Neural progenitor cell (in vitro differentiated cells): ENCODE data around the gene DELE1. TPM values are rescaled to one million over a fixed set of nuclear protein-coding genes. Genes with fewer than 3 reads are reported as not detected.

Experiments
- DNase-seq: peaks from one replicate; pipeline ENCODE4 v3.0.0-alpha.2; 2016; ENCODE audit warnings: low spot score
- H2AFZ ChIP-seq: fragments of 200-600 bp; sonication (generic); replicated peaks from 2 replicates; pipeline ENCODE4 v1.6.1; 2016; ENCODE audit warnings: antibody characterized with exemption
- H3F3A ChIP-seq: fragments of 200-600 bp; sonication (generic); 2 replicates; pipeline ENCODE4 v1.6.1; 2016; ENCODE audit warnings: antibody characterized with exemption, low read depth
- H3K27ac ChIP-seq: fragments of 200-600 bp; sonication (generic); 2 replicates; pipeline ENCODE4 v1.5.1; 2016; ENCODE audit warnings: mild to moderate bottlenecking
- H3K27me3 ChIP-seq: fragments of 200-600 bp; sonication (generic); 2 replicates; pipeline ENCODE4 v1.6.1; 2016; ENCODE audit warnings: mild to moderate bottlenecking, moderate library complexity
- H3K36me3 ChIP-seq: fragments of 200-600 bp; sonication (generic); 2 replicates; pipeline ENCODE4 v1.5.1; 2016
- H3K4me1 ChIP-seq: fragments of 200-600 bp; sonication (generic); 2 replicates; pipeline ENCODE4 v1.6.1; 2016; ENCODE audit warnings: mixed run types
- H3K4me2 ChIP-seq: fragments of 200-600 bp; sonication (generic); 2 replicates; pipeline ENCODE4 v1.6.1; 2016
- H3K4me3 ChIP-seq: fragments of 200-600 bp; sonication (generic); 2 replicates; pipeline ENCODE4 v1.5.1; 2016
- H3K79me2 ChIP-seq: fragments of 200-600 bp; sonication (generic); 2 replicates; pipeline ENCODE4 v1.6.1; 2016; ENCODE audit warnings: low read depth
- H3K9ac ChIP-seq: fragments of 200-600 bp; sonication (generic); 2 replicates; pipeline ENCODE4 v1.6.1; 2016
- H3K9me3 ChIP-seq: fragments of 200-600 bp; sonication (generic); 2 replicates; pipeline ENCODE4 v1.5.1; 2016; ENCODE audit warnings: low read depth
- H4K20me1 ChIP-seq: fragments of 200-600 bp; sonication (generic); 2 replicates; pipeline ENCODE4 v1.6.1; 2016; ENCODE audit warnings: low read depth
- H3K27ac Mint-ChIP-seq: 3 replicates; pipeline ENCODE4 v1.8.0; 2021; ENCODE audit warnings: mixed read lengths
- H3K27me3 Mint-ChIP-seq: 2 replicates; pipeline ENCODE4 v1.8.0; 2022; ENCODE audit warnings: low read depth, mild to moderate bottlenecking, inconsistent platforms, moderate library complexity, mixed read lengths; ENCODE audit not compliant: insufficient read depth
- H3K36me3 Mint-ChIP-seq: 3 replicates; pipeline ENCODE4 v1.8.0; 2021; ENCODE audit warnings: mixed read lengths
- H3K4me1 Mint-ChIP-seq: 3 replicates; pipeline ENCODE4 v1.8.0; 2021; ENCODE audit warnings: mixed read lengths
- H3K4me3 Mint-ChIP-seq: 3 replicates; pipeline ENCODE4 v1.8.0; 2021; ENCODE audit warnings: mild to moderate bottlenecking, moderate library complexity, mixed read lengths
- H3K9me3 Mint-ChIP-seq: 3 replicates; pipeline ENCODE4 v1.8.0; 2020; ENCODE audit warnings: mixed read lengths
- CTCF ChIP-seq: fragments of 200-600 bp; sonication (generic); IDR thresholded peaks from 2 replicates; pipeline ENCODE4 v1.5.1; 2017; ENCODE audit warnings: antibody characterized with exemption, mild to moderate bottlenecking
- EZH2 ChIP-seq: fragments of 200-600 bp; sonication (generic); IDR thresholded peaks from 2 replicates; pipeline ENCODE4 v1.6.1; 2017; ENCODE audit warnings: antibody characterized with exemption, mild to moderate bottlenecking, moderate library complexity
- EZH2phosphoT487 ChIP-seq: fragments of 200-600 bp; sonication (generic); IDR thresholded peaks from 2 replicates; pipeline ENCODE4 v1.6.1; 2017; ENCODE audit warnings: antibody characterized with exemption
- total RNA-seq: library from RNA; depleted of rRNA; stranded (reverse); fragments of >200 nt; gene quantifications from 2 replicates; pipeline ENCODE4 v1.2.3, GENCODE V29; 2015; ENCODE audit warnings: low replicate concordance

The DELE1 gene
- total RNA-seq, 1 donor from 2014 or later = 47.7 TPM

- Histone ChIP-seq H2AFZ (no peak overlapping the region), H3K9ac (no peak overlapping the region), H3F3A (no peaks in the 10 kb centered on the region), H3K9me3 (no peaks in the 10 kb centered on the region), H3K27ac (no peak overlapping the region), H4K20me1 (no peaks in the 10 kb centered on the region), H3K79me2 (no peaks in the 10 kb centered on the region), H3K27me3 (no peaks in the 10 kb centered on the region), H3K4me3 (no peak overlapping the region), H3K4me1 (no peaks in the 10 kb centered on the region), H3K36me3 (peaks cover 10% of the 10 kb centered on the region), H3K4me2 (no peak overlapping the region)
- TF ChIP-seq CTCF (no peak), EZH2 (no peak), EZH2phosphoT487 (no peak)
- Mint-ChIP-seq H3K27me3 (no peaks in the 10 kb centered on the region), H3K27ac (no peak overlapping the region), H3K4me3 (no peak overlapping the region), H3K9me3 (no peaks in the 10 kb centered on the region), H3K4me1 (no peaks in the 10 kb centered on the region), H3K36me3 (peaks cover 24% of the 10 kb centered on the region)
- no peak for DNase-seq
Observed at GRCh38 chr5:141982626-141983025, 59.0 kb downstream of the DELE1 start.

- no peaks in the 10 kb centered on the region for H3K79me2 ChIP-seq
- Mint-ChIP-seq H3K36me3 (peaks cover 19% of the 10 kb centered on the region), H3K4me1 (no peaks in the 10 kb centered on the region), H3K27me3 (no peaks in the 10 kb centered on the region), H3K4me3 (no peak overlapping the region), H3K9me3 (no peaks in the 10 kb centered on the region), H3K27ac (no peak overlapping the region)
- TF ChIP-seq EZH2phosphoT487 (no peak), EZH2 (no peak), CTCF (no peak)
- H3F3A ChIP-seq = no peaks in the 10 kb centered on the region
- H3K9ac ChIP-seq = no peak overlapping the region
- no peaks in the 10 kb centered on the region for H3K27me3 ChIP-seq
- H2AFZ ChIP-seq = no peak overlapping the region
- DNase-seq = no peak
- no peaks in the 10 kb centered on the region for H3K4me1 ChIP-seq
- H3K36me3 ChIP-seq = peaks cover 10% of the 10 kb centered on the region
- no peak overlapping the region for H3K27ac ChIP-seq
- H3K4me3 ChIP-seq = no peak overlapping the region
- H3K4me2 ChIP-seq = no peak overlapping the region
- no peaks in the 10 kb centered on the region for H3K9me3 ChIP-seq
- H4K20me1 ChIP-seq = no peaks in the 10 kb centered on the region
Observed at GRCh38 chr5:141986072-141986471, 62.4 kb downstream of the DELE1 start.

- Mint-ChIP-seq H3K4me3 (no peak overlapping the region), H3K27me3 (no peaks in the 10 kb centered on the region), H3K4me1 (no peaks in the 10 kb centered on the region), H3K9me3 (no peaks in the 10 kb centered on the region), H3K36me3 (peaks cover 15% of the 10 kb centered on the region), H3K27ac (no peak overlapping the region)
- no peaks in the 10 kb centered on the region for H3K4me1 ChIP-seq
- no peaks in the 10 kb centered on the region for H3K79me2 ChIP-seq
- no peak overlapping the region for H2AFZ ChIP-seq
- no peak overlapping the region for H3K4me3 ChIP-seq
- no peak overlapping the region for H3K9ac ChIP-seq
- H3K27me3 ChIP-seq = no peaks in the 10 kb centered on the region
- peaks cover 5% of the 10 kb centered on the region for H3K36me3 ChIP-seq
- no peak for TF ChIP-seq CTCF
- TF ChIP-seq EZH2 = no peak
- no peak for TF ChIP-seq EZH2phosphoT487
- no peak overlapping the region for H3K4me2 ChIP-seq
- no peak overlapping the region for H3K27ac ChIP-seq
- no peak for DNase-seq
- H3K9me3 ChIP-seq = no peaks in the 10 kb centered on the region
- no peaks in the 10 kb centered on the region for H4K20me1 ChIP-seq
- H3F3A ChIP-seq = no peaks in the 10 kb centered on the region
Observed at GRCh38 chr5:141989720-141990119, 66.0 kb downstream of the DELE1 start.

Other genes with a start within 250 kb of the DELE1 start
- gene ARAP3, start 241.6 kb upstream of the DELE1 start, total RNA-seq = 7.6 and 17.0 TPM in 2 replicates
- gene PCDH1, start 45.5 kb upstream of the DELE1 start, total RNA-seq = 24.8 and 48.4 TPM in 2 replicates
- not detected in 2 replicates for gene PCDH12, start 34.3 kb downstream of the DELE1 start, total RNA-seq
- 21.0 and 41.2 TPM in 2 replicates for gene RNF14, start 45.2 kb downstream of the DELE1 start, total RNA-seq
- gene GNPDA1, start 89.2 kb downstream of the DELE1 start, total RNA-seq = 89.8 and 115 TPM in 2 replicates
- gene NDFIP1, start 184.9 kb downstream of the DELE1 start, total RNA-seq = 32.5 and 39.4 TPM in 2 replicates